D341Med (cell line): ENCODE data around the gene SVIL.
A peak's percentile ranks its signal among the peaks of the same experiment; 100 is the strongest.
"Not testable (repeated sequence)": the region's sequence is repeated elsewhere in the genome, so short reads cannot be mapped to it uniquely, and the experiment has no call there.

Experiments used
- DNase-seq: peaks from one replicate; pipeline ENCODE4 v3.0.0; 2012; ENCODE audit warnings: low spot score

The SVIL gene

GRCh38 chr10:29540016-29540415 lies 94.8 kb downstream of the SVIL start:
- no peak for DNase-seq

GRCh38 chr10:29539412-29539811 lies 95.4 kb downstream of the SVIL start:
- DNase-seq = no peak

GRCh38 chr10:29537799-29538198 lies 97.0 kb downstream of the SVIL start:
- DNase-seq = no peak

GRCh38 chr10:29536691-29537090 lies 98.1 kb downstream of the SVIL start:
- DNase-seq = not testable (repeated sequence)

GRCh38 chr10:29535778-29536453 lies 98.9 kb downstream of the SVIL start:
- no peak for DNase-seq

- DNase-seq = no peak
These were observed 99.6 kb downstream of the SVIL start for GRCh38 chr10:29535012-29535777.

- no peak for DNase-seq
These were observed 100.2 kb downstream of the SVIL start for GRCh38 chr10:29534590-29534989.

- no peak for DNase-seq
These were observed 101.0 kb downstream of the SVIL start for GRCh38 chr10:29533696-29534285.

- DNase-seq = no peak
These were observed 101.7 kb downstream of the SVIL start for GRCh38 chr10:29533046-29533445.

- no peak for DNase-seq
These were observed 102.4 kb downstream of the SVIL start for GRCh38 chr10:29532256-29532878.

GRCh38 chr10:29530112-29530976 lies 104.4 kb downstream of the SVIL start:
- no peak for DNase-seq

- DNase-seq = no peak
These were observed 105.6 kb downstream of the SVIL start for GRCh38 chr10:29529146-29529545.

GRCh38 chr10:29525762-29526161 lies 109.0 kb downstream of the SVIL start:
- DNase-seq = no peak

GRCh38 chr10:29524720-29525119 lies 110.1 kb downstream of the SVIL start:
- no peak for DNase-seq

GRCh38 chr10:29524294-29524693 lies 110.5 kb downstream of the SVIL start:
- DNase-seq = no peak

GRCh38 chr10:29522918-29523317 lies 111.9 kb downstream of the SVIL start:
- DNase-seq = no peak

- no peak for DNase-seq
These were observed 112.5 kb downstream of the SVIL start for GRCh38 chr10:29522061-29522855.

GRCh38 chr10:29519659-29520058 lies 115.1 kb downstream of the SVIL start:
- no peak for DNase-seq

- DNase-seq = peak; percentile 63
These were observed 117.3 kb downstream of the SVIL start for GRCh38 chr10:29517352-29517923.

- not testable (repeated sequence) for DNase-seq
These were observed 118.3 kb downstream of the SVIL start for GRCh38 chr10:29516309-29516932.
